B cell (primary cell): Measurements from ENCODE around the gene SCMH1. TPM values are rescaled to one million over a fixed set of nuclear protein-coding genes. Genes with fewer than 3 reads are reported as not detected.

Experiments
- ATAC-seq: fragments of 200-7000 bp; cut with Tn5 transposase; one replicate; pipeline ENCODE4 v1.10.0; 2021; ENCODE audit warnings: low read depth, mild to moderate bottlenecking, moderate number of reproducible peaks, moderate library complexity
- CTCF ChIA-PET: fragments of 350-600 bp; sonication (Branson Sonifier 250); formaldehyde crosslinking; loops from one replicate; lab custom pipeline; 2021; ENCODE audit warnings: antibody characterized with exemption, inconsistent platforms; lab: Charles Lee
- POLR2A ChIA-PET: fragments of 350-600 bp; sonication (Branson Sonifier 250); formaldehyde crosslinking; loops from one replicate; lab custom pipeline; 2021; ENCODE audit warnings: antibody characterized with exemption; lab: Charles Lee
- DNase-seq: peaks from one replicate; pipeline ENCODE4 v3.0.0; 2013
- H2AFZ ChIP-seq: 2 replicates; pipeline ENCODE4 v1.6.1; 2012; ENCODE audit warnings: mild to moderate bottlenecking, low read depth, low read length; ENCODE audit not compliant: insufficient read depth, poor library complexity, severe bottlenecking
- H3K27ac ChIP-seq, 2 donors: 1 replicate in 1 of 2; 2 replicates in 1 of 2; pipeline ENCODE4 v1.5.1; 2012 to 2013; ENCODE audit warnings: low read length in 2 of 2, mild to moderate bottlenecking in 2 of 2, moderate library complexity in 1 of 2
- H3K27me3 ChIP-seq, 4 experiments: fragments of 200-600 bp in 1 of 4; sonication (generic) in 1 of 4; replicated peaks in 1 of 4; 1 replicate in 2 of 4; 2 replicates in 2 of 4; pipeline versions ENCODE4 v1.6.1 to v1.7.0; 2013 to 2016; ENCODE audit warnings: low read length in 3 of 4, mild to moderate bottlenecking in 2 of 4, mixed read lengths in 1 of 4, moderate library complexity in 1 of 4; ENCODE audit not compliant: insufficient read depth in 4 of 4, control insufficient read depth in 3 of 4; ENCODE audit errors: control extremely low read depth in 1 of 4
- H3K36me3 ChIP-seq, 2 experiments: replicated peaks in 1 of 2; 1 replicate in 1 of 2; 2 replicates in 1 of 2; pipeline versions ENCODE4 v1.6.1 to v1.7.1; 2013; ENCODE audit warnings: low read length in 1 of 2; ENCODE audit not compliant: insufficient read depth in 2 of 2, control insufficient read depth in 1 of 2; ENCODE audit errors: control extremely low read depth in 1 of 2, extremely low read depth in 1 of 2
- H3K4me1 ChIP-seq, 2 donors: fragments of 200-600 bp in 1 of 2; sonication (generic) in 1 of 2; 1 replicate in 1 of 2; 2 replicates in 1 of 2; pipeline versions ENCODE4 v1.5.1 to v1.6.1; 2013 to 2017; ENCODE audit warnings: low read length in 2 of 2; ENCODE audit not compliant: control insufficient read depth in 2 of 2, insufficient read depth in 2 of 2
- H3K4me2 ChIP-seq: replicated peaks from 2 replicates; pipeline ENCODE3; 2012; ENCODE audit warnings: mild to moderate bottlenecking, low read depth, low read length; ENCODE audit not compliant: poor library complexity, severe bottlenecking
- H3K4me3 ChIP-seq, 5 experiments: fragments of 200-600 bp in 1 of 5; sonication (generic) in 1 of 5; 1 replicate in 3 of 5; 2 replicates in 2 of 5; pipeline versions ENCODE4 v1.5.1 to v1.7.0; 2011 to 2016; ENCODE audit warnings: low read length in 4 of 5, mild to moderate bottlenecking in 4 of 5, low read depth in 2 of 5, control low read depth in 1 of 5, moderate library complexity in 1 of 5; ENCODE audit not compliant: insufficient read depth in 1 of 5; ENCODE audit errors: control extremely low read depth in 1 of 5, extremely low read depth in 1 of 5
- H3K79me2 ChIP-seq: fragments of 200-600 bp; sonication (generic); one replicate; pipeline ENCODE4 v1.6.0; 2016; ENCODE audit warnings: low read length; ENCODE audit not compliant: control insufficient read depth, insufficient read depth
- H3K9ac ChIP-seq: fragments of 200-600 bp; sonication (generic); 2 replicates; pipeline ENCODE4 v1.6.1; 2017; ENCODE audit warnings: mild to moderate bottlenecking, low read length, moderate library complexity
- H3K9me3 ChIP-seq, 3 donors: one replicate each; pipeline versions ENCODE4 v1.6.1 to v1.7.1; 2013; ENCODE audit warnings: low read length in 2 of 3; ENCODE audit not compliant: control insufficient read depth in 2 of 3, insufficient read depth in 1 of 3; ENCODE audit errors: control extremely low read depth in 1 of 3
- H4K20me1 ChIP-seq: 2 replicates; pipeline ENCODE4 v1.6.0; 2012; ENCODE audit warnings: mild to moderate bottlenecking, low read length; ENCODE audit not compliant: insufficient read depth, control insufficient read depth, poor library complexity, severe bottlenecking
- H3K27ac Mint-ChIP-seq: one replicate; pipeline ENCODE4 v1.8.0; 2021; ENCODE audit warnings: mixed read lengths
- H3K27me3 Mint-ChIP-seq: one replicate; pipeline ENCODE4 v1.8.0; 2021; ENCODE audit warnings: mixed read lengths
- H3K4me1 Mint-ChIP-seq: one replicate; pipeline ENCODE4 v1.8.0; 2021; ENCODE audit warnings: mixed read lengths
- H3K4me3 Mint-ChIP-seq: one replicate; pipeline ENCODE4 v1.8.0; 2021; ENCODE audit warnings: mixed read lengths
- H3K9me3 Mint-ChIP-seq: one replicate; pipeline ENCODE4 v1.8.0; 2022; ENCODE audit warnings: mixed read lengths; ENCODE audit not compliant: insufficient read depth
- CTCF ChIP-seq: fragments of 200-600 bp; IDR thresholded peaks from one replicate; pipeline ENCODE4 v1.8.0; 2022; ENCODE audit warnings: antibody characterized with exemption, mild to moderate bottlenecking
- EZH2 ChIP-seq: IDR thresholded peaks from 2 replicates; pipeline ENCODE4 v1.6.1; 2012; ENCODE audit warnings: borderline replicate concordance, low read depth, mild to moderate bottlenecking, moderate library complexity, low read length; ENCODE audit not compliant: insufficient read depth, poor library complexity, severe bottlenecking
- whole genome bisulfite sequencing: methylation state at CpG from one replicate; pipeline ENCODE4 v1.1.5; 2013; ENCODE audit warnings: missing lambda C conversion rate; ENCODE audit not compliant: insufficient coverage; 5-methylcytosine and 5-hydroxymethylcytosine counted together
- intact Hi-C: fragments of 100-400 bp; cut with micrococcal nuclease; formaldehyde crosslinking; loops from one replicate; pipeline ENCODE4 v1.10.0; 2022
- polyA plus RNA-seq: library from polyadenylated mRNA; depleted of rRNA; stranded (reverse); fragments of >200 nt; gene quantifications from 2 replicates; pipeline ENCODE4 v1.2.3, GENCODE V29; 2012
- total RNA-seq, 2 donors: library from RNA; stranded (reverse); fragments of 120-200 nt in 1 of 2; gene quantifications; 1 replicate in 1 of 2; 2 replicates in 1 of 2; pipeline versions ENCODE4 v1.2.3 to v1.2.4, GENCODE V29; 2013 to 2022

SCMH1 gene
- total and polyA plus RNA-seq, 2 donors (not counting 1 experiment from before 2014, with no cell fraction given), result 29.4 to 33.3 TPM

- H3K27ac Mint-ChIP-seq, result peak overlapping the region; percentile 72
- peaks cover 20 to 25% of the 10 kb centered on the region in 2 donors for H3K4me1 ChIP-seq
- H4K20me1 ChIP-seq, result no peaks in the 10 kb centered on the region
- no peaks in the 10 kb centered on the region for H3K79me2 ChIP-seq
- peaks cover 41% of the 10 kb centered on the region for H3K4me1 Mint-ChIP-seq
- H3K27me3 Mint-ChIP-seq, result no peaks in the 10 kb centered on the region
- peaks cover 0 to 3% (median 0%) of the 10 kb centered on the region in 3 donors for H3K9me3 ChIP-seq
- H3K4me2 ChIP-seq, result peak overlapping the region; percentile 40
- 47% methylated on average over 2 of the region's 4 CpGs for WGBS
- POLR2A ChIA-PET, result no interaction called here
- peak; percentile 15 for DNase-seq
- H2AFZ ChIP-seq, result no peak overlapping the region
- H3K9ac ChIP-seq, result peak overlapping the region; percentile 36
- peak overlapping the region in 1 of 5 experiments; percentile 27 for H3K4me3 ChIP-seq
- H3K4me3 Mint-ChIP-seq, result peak overlapping the region; percentile 61
- H3K27me3 ChIP-seq, result no peaks in the 10 kb centered on the region
- intact Hi-C loops, result no loop called here
- no peak for TF ChIP-seq EZH2
- H3K36me3 ChIP-seq, result no peaks in the 10 kb centered on the region
- peak overlapping the region in 1 of 2 donors; percentile 37 for H3K27ac ChIP-seq
- H3K9me3 Mint-ChIP-seq, result no peaks in the 10 kb centered on the region
- CTCF ChIA-PET, result no interaction called here
- no peak for ATAC-seq
Observed at GRCh38 chr1:41103766-41104165, 138.3 kb downstream of the SCMH1 start.

GRCh38 chr1:41102653-41103052 is 139.5 kb downstream of the SCMH1 start:
- intact Hi-C loops, result no loop called here
- Histone ChIP-seq H3K36me3 (peaks cover 0 to 2% of the 10 kb centered on the region in 2 experiments), H4K20me1 (no peaks in the 10 kb centered on the region), H3K79me2 (no peaks in the 10 kb centered on the region), H3K9ac (no peak overlapping the region), H3K27ac (no peak overlapping the region), H3K9me3 (peaks cover 0 to 3% (median 0%) of the 10 kb centered on the region in 3 donors), H3K4me3 (no peak overlapping the region), H3K4me2 (no peak overlapping the region), H3K27me3 (no peaks in the 10 kb centered on the region), H3K4me1 (peaks cover 20 to 25% of the 10 kb centered on the region in 2 donors), H2AFZ (no peak overlapping the region)
- TF ChIP-seq EZH2 (no peak), CTCF (no peak)
- H3K27me3 Mint-ChIP-seq, result no peaks in the 10 kb centered on the region
- ATAC-seq (no peak), DNase-seq (no peak)
- H3K9me3 Mint-ChIP-seq, result no peaks in the 10 kb centered on the region
- no CpG with 5 or more reads among the region's 1 CpG for WGBS
- H3K4me1 Mint-ChIP-seq, result peaks cover 41% of the 10 kb centered on the region
- H3K27ac Mint-ChIP-seq, result no peak overlapping the region
- CTCF ChIA-PET, result no interaction called here
- no peak overlapping the region for H3K4me3 Mint-ChIP-seq
- POLR2A ChIA-PET, result no interaction called here
